Measurements from ENCODE around the gene FLNC.

DNA sequence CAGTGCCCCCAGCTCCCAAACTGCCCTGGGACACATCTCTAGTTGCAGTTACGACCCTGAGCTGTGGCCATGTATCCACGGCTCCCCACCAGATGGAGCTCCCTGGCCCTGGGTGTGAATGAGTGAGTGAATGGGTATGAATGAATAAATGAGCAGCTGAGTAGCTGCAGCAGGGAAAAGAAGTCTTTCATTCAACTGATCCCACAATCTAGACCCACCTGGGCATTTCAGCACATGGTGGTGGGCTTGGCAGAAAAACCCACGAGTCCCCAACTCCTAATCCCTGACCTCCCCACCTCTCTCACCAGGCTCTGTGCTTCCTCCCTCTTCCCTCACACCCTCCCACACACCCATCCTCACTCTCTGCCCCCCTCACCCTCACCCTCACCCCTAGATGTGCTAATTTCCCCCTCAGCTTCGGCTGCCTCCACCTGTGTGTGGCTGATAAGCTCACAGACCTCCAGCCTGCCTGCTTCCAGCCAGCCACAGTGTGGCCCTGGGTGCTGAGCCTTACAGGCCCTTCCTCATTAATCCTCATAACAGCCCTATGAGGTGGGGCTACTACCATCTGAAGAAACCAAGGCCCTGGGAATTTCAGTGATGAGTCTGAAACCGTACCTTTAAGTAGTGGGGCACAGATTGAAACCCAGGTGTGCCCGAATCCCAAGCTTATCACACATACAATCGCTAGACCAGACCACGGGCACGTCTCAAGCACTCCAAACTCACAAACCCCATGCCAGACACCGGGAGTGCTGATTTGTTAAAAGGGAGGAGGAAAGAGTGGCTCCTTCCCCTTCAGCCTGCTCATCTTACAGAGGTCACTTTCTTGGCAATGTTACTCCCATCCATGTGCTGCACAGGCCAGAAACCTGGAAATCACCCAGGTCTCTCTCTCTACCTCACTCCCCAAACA, 30.2 kb downstream of the FLNC start:
- TF ChIP-seq, protein P1, sequence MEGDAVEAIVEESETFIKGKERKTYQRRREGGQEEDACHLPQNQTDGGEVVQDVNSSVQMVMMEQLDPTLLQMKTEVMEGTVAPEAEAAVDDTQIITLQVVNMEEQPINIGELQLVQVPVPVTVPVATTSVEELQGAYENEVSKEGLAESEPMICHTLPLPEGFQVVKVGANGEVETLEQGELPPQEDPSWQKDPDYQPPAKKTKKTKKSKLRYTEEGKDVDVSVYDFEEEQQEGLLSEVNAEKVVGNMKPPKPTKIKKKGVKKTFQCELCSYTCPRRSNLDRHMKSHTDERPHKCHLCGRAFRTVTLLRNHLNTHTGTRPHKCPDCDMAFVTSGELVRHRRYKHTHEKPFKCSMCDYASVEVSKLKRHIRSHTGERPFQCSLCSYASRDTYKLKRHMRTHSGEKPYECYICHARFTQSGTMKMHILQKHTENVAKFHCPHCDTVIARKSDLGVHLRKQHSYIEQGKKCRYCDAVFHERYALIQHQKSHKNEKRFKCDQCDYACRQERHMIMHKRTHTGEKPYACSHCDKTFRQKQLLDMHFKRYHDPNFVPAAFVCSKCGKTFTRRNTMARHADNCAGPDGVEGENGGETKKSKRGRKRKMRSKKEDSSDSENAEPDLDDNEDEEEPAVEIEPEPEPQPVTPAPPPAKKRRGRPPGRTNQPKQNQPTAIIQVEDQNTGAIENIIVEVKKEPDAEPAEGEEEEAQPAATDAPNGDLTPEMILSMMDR (IDR thresholded peaks at IDR 0.05): no peak
- no peak for TF ChIP-seq POLR2A (IDR thresholded peaks at IDR 0.05)
